Measurements from ENCODE around the gene GADD45A.

DNA sequence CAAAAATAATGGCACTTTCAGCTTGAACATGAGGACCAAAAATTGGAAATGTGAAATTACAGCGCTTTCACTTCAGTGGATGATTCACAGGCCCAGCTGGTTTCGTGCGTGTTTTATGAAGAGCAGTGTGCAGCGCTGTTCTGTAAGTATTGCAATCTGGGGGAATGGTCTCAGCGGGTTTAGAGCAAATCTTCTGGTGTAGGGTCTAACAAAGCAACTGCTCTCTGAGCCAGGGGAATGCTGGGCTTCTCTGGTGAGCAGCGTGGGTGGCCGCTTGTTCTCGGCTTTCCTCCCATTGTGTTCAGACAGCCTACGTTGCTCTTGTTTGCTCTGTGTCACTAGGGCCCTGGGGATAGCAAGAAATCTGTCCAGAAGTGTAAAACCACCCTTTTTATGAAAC lies 42.4 kb upstream of the GADD45A start:
- TF ChIP-seq, protein P1, sequence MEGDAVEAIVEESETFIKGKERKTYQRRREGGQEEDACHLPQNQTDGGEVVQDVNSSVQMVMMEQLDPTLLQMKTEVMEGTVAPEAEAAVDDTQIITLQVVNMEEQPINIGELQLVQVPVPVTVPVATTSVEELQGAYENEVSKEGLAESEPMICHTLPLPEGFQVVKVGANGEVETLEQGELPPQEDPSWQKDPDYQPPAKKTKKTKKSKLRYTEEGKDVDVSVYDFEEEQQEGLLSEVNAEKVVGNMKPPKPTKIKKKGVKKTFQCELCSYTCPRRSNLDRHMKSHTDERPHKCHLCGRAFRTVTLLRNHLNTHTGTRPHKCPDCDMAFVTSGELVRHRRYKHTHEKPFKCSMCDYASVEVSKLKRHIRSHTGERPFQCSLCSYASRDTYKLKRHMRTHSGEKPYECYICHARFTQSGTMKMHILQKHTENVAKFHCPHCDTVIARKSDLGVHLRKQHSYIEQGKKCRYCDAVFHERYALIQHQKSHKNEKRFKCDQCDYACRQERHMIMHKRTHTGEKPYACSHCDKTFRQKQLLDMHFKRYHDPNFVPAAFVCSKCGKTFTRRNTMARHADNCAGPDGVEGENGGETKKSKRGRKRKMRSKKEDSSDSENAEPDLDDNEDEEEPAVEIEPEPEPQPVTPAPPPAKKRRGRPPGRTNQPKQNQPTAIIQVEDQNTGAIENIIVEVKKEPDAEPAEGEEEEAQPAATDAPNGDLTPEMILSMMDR (IDR thresholded peaks at IDR 0.05) = no peak
- TF ChIP-seq ZFX (IDR thresholded peaks at IDR 0.05; ENCODE audit: borderline replicate concordance) = no peak
